AG04449 (cell line): ENCODE measurements around the gene TBC1D14.

Experiments
- CTCF ChIA-PET: fragments of 350-600 bp; formaldehyde crosslinking; extraction: SDS; loops from one replicate; lab custom pipeline; 2021; ENCODE audit warnings: antibody characterized with exemption; lab: Yijun Ruan, JAX
- POLR2A ChIA-PET: fragments of 400-600, 350-600 bp; formaldehyde crosslinking; extraction: SDS; loops from one replicate; lab custom pipeline; 2020; ENCODE audit warnings: antibody characterized with exemption, inconsistent platforms; lab: Yijun Ruan, JAX
- DNase-seq: peaks from one replicate; pipeline ENCODE4 v3.0.0-alpha.2; 2010; ENCODE audit warnings: low read depth, low spot score
- H3K4me3 ChIP-seq: 2 replicates; pipeline ENCODE4 v1.5.1; 2011; ENCODE audit warnings: low read depth, mild to moderate bottlenecking, control low read depth, low read length
- TF ChIP-seq, protein P1 (sequence below): IDR thresholded peaks from one replicate; pipeline ENCODE4 v1.5.1; 2011; ENCODE audit warnings: mild to moderate bottlenecking, moderate library complexity, low read length, control low read depth, inconsistent platforms; ENCODE audit not compliant: insufficient read depth; ENCODE audit errors: missing control alignments

The TBC1D14 gene

GRCh38 chr4:6928081-6928480 is 18.5 kb downstream of the TBC1D14 start:
- DNase-seq, result no peak
- ChIA-PET POLR2A (no interaction called here), CTCF (interaction anchor here (0.6 to 2.0 kb wide), 3 partner anchors 9 to 46 kb away, joined by 3 to 5 read pairs (median 3); no protein-coding TSS in a partner anchor)
- TF ChIP-seq, protein P1, sequence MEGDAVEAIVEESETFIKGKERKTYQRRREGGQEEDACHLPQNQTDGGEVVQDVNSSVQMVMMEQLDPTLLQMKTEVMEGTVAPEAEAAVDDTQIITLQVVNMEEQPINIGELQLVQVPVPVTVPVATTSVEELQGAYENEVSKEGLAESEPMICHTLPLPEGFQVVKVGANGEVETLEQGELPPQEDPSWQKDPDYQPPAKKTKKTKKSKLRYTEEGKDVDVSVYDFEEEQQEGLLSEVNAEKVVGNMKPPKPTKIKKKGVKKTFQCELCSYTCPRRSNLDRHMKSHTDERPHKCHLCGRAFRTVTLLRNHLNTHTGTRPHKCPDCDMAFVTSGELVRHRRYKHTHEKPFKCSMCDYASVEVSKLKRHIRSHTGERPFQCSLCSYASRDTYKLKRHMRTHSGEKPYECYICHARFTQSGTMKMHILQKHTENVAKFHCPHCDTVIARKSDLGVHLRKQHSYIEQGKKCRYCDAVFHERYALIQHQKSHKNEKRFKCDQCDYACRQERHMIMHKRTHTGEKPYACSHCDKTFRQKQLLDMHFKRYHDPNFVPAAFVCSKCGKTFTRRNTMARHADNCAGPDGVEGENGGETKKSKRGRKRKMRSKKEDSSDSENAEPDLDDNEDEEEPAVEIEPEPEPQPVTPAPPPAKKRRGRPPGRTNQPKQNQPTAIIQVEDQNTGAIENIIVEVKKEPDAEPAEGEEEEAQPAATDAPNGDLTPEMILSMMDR, result no peak
- H3K4me3 ChIP-seq, result no peak overlapping the region

DNA sequence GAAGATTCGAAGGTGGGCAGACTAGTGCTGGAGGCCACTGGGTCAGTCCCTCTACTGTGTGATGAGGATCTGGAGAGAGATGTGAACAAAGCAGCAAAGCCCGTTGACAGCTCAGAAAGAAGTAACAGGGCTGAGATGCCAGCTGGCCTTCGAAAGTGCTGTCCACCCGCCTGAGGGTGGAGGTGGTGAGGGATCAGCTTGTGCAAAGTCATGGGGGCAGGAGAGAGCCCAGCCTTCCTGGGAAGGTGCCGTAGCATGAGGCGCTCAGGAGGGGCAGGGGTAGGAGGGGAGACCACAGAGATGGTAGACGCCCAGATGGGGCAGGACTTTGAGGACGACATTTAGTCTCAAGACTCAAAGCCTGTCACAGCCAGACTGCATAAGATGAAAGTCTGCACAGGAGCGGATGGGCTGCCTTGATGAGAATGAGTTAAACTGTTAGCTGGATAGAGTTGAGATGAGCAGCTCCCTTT is 19.7 kb downstream of the TBC1D14 start:
- DNase-seq, result no peak
- CTCF ChIA-PET, result interaction anchor here (0.9 to 1.3 kb wide), 2 partner anchors 16 to 45 kb away, joined by 3 read pairs; no protein-coding TSS in a partner anchor

DNA sequence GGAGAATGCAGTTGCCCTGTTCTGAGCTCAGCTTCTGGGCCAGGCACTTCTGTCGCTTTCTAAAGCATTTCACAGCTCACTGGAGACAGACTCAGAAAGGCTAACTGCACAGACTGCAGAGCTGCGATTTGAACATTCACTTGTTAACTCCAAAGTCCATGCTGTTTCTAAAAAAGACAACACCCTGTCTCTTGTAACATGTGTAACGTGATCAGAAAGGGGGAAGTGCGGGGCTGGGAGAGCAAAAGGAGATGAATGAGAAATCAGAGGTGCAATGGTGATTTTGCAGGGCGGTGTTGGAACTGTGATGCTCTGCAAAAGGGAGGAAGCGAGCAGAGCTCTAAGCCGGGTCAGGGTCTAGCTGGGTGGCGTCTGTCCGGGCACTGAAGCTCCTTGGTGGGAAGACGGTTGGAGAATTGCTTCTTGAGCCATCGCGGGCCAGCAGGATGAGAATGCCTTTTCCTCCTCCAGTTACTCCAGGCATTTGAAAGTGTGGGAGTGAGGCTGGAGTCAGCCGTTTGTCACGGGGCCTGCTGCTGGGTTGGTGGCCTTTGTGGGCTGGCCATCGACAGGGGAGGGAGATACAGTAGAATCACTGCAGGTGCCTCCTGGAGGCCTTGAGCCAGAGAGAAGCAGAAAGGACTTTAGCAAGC is 20.3 kb downstream of the TBC1D14 start:
- H3K4me3 ChIP-seq, result no peak overlapping the region
- TF ChIP-seq, protein P1, result no peak
- DNase-seq, result no peak
- ChIA-PET POLR2A (no interaction called here), CTCF (interaction anchor here (0.9 to 1.3 kb wide), 2 partner anchors 16 to 44 kb away, joined by 3 read pairs; no protein-coding TSS in a partner anchor)

More for the DNA sequence above, 19.7 kb downstream of the TBC1D14 start:
- POLR2A ChIA-PET, result no interaction called here
- TF ChIP-seq, protein P1, result no peak
- H3K4me3 ChIP-seq, result no peak overlapping the region

DNA sequence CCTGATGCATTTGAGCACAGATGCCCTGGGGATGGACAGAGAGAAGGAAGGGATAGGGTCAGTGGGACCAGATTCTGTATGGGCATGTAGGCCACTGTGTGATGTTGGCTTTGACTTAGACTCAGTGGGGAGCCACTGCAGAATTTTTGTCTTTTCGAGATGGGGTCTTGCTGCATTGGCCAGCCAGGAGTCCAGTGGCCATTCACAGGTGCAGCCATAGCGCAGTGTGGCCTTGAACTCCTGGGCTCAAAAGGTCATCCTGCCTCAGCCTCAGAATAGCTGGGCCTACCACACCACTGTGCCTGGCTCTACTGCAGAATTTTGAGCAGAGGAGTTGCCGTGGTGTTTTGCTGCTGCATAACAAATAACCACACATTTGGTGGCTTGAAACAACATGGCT is 22.8 kb downstream of the TBC1D14 start:
- POLR2A ChIA-PET, result no interaction called here
- DNase-seq, result no peak
- H3K4me3 ChIP-seq, result no peak overlapping the region
- TF ChIP-seq, protein P1, result no peak
- CTCF ChIA-PET, result no interaction called here

GRCh38 chr4:6932918-6933317 is 23.3 kb downstream of the TBC1D14 start:
- no peak for DNase-seq
- POLR2A ChIA-PET, result no interaction called here
- TF ChIP-seq, protein P1, result no peak
- no peak overlapping the region for H3K4me3 ChIP-seq
- CTCF ChIA-PET, result no interaction called here

GRCh38 chr4:6933691-6934430 is 24.2 kb downstream of the TBC1D14 start:
- TF ChIP-seq, protein P1, result no peak
- no peak for DNase-seq
- ChIA-PET CTCF (no interaction called here), POLR2A (no interaction called here)
- H3K4me3 ChIP-seq, result no peak overlapping the region
